CD4-positive, alpha-beta T cell treated with Interleukin-15 for 1 hour (primary cell): ENCODE measurements around the gene PXK.
A peak's percentile ranks its signal among the peaks of the same experiment; 100 is the strongest.
"Not testable (repeated sequence)": the region's sequence is repeated elsewhere in the genome, so short reads cannot be mapped to it uniquely, and the experiment has no call there.

ENCODE experiments used
- DNase-seq: peaks from one replicate; pipeline ENCODE4 v3.0.0-alpha.2; 2020

PXK gene

GRCh38 chr3:58324391-58325390 is 8.0 kb upstream of the PXK start:
- DNase-seq, result no peak

- no peak for DNase-seq
Measured at GRCh38 chr3:58325525-58325992, 7.1 kb upstream of the PXK start.

- no peak for DNase-seq
Measured at GRCh38 chr3:58326267-58326900, 6.3 kb upstream of the PXK start.

- DNase-seq, result no peak
Measured at GRCh38 chr3:58329150-58329921, 3.4 kb upstream of the PXK start.

- no peak for DNase-seq
Measured at GRCh38 chr3:58329922-58330413, 2.7 kb upstream of the PXK start.

- DNase-seq, result no peak
Measured at GRCh38 chr3:58331593-58332152, 1.0 kb upstream of the PXK start.

GRCh38 chr3:58333206-58334012 is 717 bp downstream of the PXK start:
- peak; percentile 28 for DNase-seq

GRCh38 chr3:58334013-58334321 is 1.3 kb downstream of the PXK start:
- DNase-seq, result no peak

- DNase-seq, result no peak
Measured at GRCh38 chr3:58334506-58334884, 1.8 kb downstream of the PXK start.

GRCh38 chr3:58335652-58335947 is 2.9 kb downstream of the PXK start:
- DNase-seq, result no peak

GRCh38 chr3:58336135-58336882 is 3.6 kb downstream of the PXK start:
- no peak for DNase-seq

- DNase-seq, result no peak
Measured at GRCh38 chr3:58337190-58337589, 4.5 kb downstream of the PXK start.

- not testable (repeated sequence) for DNase-seq
Measured at GRCh38 chr3:58339146-58339545, 6.5 kb downstream of the PXK start.

- no peak for DNase-seq
Measured at GRCh38 chr3:58340594-58341244, 8.0 kb downstream of the PXK start.

- no peak for DNase-seq
Measured at GRCh38 chr3:58341376-58341775, 8.7 kb downstream of the PXK start.

- no peak for DNase-seq
Measured at GRCh38 chr3:58342676-58343075, 10.0 kb downstream of the PXK start.

GRCh38 chr3:58345457-58345856 is 12.8 kb downstream of the PXK start:
- no peak for DNase-seq

GRCh38 chr3:58346368-58346767 is 13.7 kb downstream of the PXK start:
- no peak for DNase-seq

- no peak for DNase-seq
Measured at GRCh38 chr3:58347984-58348383, 15.3 kb downstream of the PXK start.

- DNase-seq, result peak; percentile 34
Measured at GRCh38 chr3:58349792-58350626, 17.3 kb downstream of the PXK start.
